ENCODE results near the gene A1BG. TPM values are rescaled to one million over a fixed set of nuclear protein-coding genes. Genes with fewer than 3 reads are reported as not detected.
A peak's percentile ranks its signal among the peaks of the same experiment; 100 is the strongest.

The A1BG gene
- total and polyA plus RNA-seq, 2 of the 13 experiments (the other 11 are each of a cell fraction or from before 2014, with no cell fraction given), result 14.7 to 41.4 TPM

GRCh38 chr19:58400916-58401839 lies 47.9 kb upstream of the A1BG start (continued):
- TF ChIP-seq GRHL1 (CRISPR knock-in tag; conservative IDR thresholded peaks at IDR 0.05) (no peak), ARID2 (CRISPR knock-in tag; IDR thresholded peaks at IDR 0.05; ENCODE audit: borderline replicate concordance) (peak; percentile 85), RARA (CRISPR knock-in tag; IDR thresholded peaks at IDR 0.05) (no peak), CHD4 (IDR thresholded peaks at IDR 0.05; ENCODE audit: borderline replicate concordance, low read length) (no peak), ZNF75D (CRISPR knock-in tag; IDR thresholded peaks at IDR 0.05; ENCODE audit: borderline replicate concordance) (no peak), MAFG (CRISPR knock-in tag; IDR thresholded peaks at IDR 0.05) (no peak), ZEB1 (IDR thresholded peaks at IDR 0.05; ENCODE audit: insufficient replicate concordance, low read depth) (no peak), TGIF2 (CRISPR knock-in tag; IDR thresholded peaks at IDR 0.05) (0 out of 2 replicates have a peak, but pooled peaks have one; percentile 29), MIXL1 (CRISPR knock-in tag; IDR thresholded peaks at IDR 0.05) (0 out of 2 replicates have a peak, but pooled peaks have one; percentile 48), ZNF879 (CRISPR knock-in tag; IDR thresholded peaks at IDR 0.05) (peak; percentile 68; the same call in 1 of the 2 replicates), HNRNPK (IDR thresholded peaks at IDR 0.05; ENCODE audit: low read depth, low read length, poor library complexity, severe bottlenecking) (no peak), ZNF10 (CRISPR knock-in tag; IDR thresholded peaks at IDR 0.05; ENCODE audit: borderline replicate concordance, low read depth) (no peak), ZBTB21 (CRISPR knock-in tag; IDR thresholded peaks at IDR 0.05) (no peak), SETDB1 (CRISPR knock-in tag; IDR thresholded peaks at IDR 0.05; ENCODE audit: borderline replicate concordance) (no peak), CCDC6 (CRISPR knock-in tag; IDR thresholded peaks at IDR 0.05) (no peak), ZNF598 (CRISPR knock-in tag; IDR thresholded peaks at IDR 0.05; ENCODE audit: borderline replicate concordance) (peak; percentile 81), AGO2 (optimal IDR thresholded peaks at IDR 0.05; ENCODE audit: low read depth, low read length) (peak; percentile 41)
- TF ChIP-seq, protein P1, sequence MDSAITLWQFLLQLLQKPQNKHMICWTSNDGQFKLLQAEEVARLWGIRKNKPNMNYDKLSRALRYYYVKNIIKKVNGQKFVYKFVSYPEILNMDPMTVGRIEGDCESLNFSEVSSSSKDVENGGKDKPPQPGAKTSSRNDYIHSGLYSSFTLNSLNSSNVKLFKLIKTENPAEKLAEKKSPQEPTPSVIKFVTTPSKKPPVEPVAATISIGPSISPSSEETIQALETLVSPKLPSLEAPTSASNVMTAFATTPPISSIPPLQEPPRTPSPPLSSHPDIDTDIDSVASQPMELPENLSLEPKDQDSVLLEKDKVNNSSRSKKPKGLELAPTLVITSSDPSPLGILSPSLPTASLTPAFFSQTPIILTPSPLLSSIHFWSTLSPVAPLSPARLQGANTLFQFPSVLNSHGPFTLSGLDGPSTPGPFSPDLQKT (CRISPR knock-in tag; IDR thresholded peaks at IDR 0.05; ENCODE audit: borderline replicate concordance), result no peak
- TF ChIP-seq, protein P2, sequence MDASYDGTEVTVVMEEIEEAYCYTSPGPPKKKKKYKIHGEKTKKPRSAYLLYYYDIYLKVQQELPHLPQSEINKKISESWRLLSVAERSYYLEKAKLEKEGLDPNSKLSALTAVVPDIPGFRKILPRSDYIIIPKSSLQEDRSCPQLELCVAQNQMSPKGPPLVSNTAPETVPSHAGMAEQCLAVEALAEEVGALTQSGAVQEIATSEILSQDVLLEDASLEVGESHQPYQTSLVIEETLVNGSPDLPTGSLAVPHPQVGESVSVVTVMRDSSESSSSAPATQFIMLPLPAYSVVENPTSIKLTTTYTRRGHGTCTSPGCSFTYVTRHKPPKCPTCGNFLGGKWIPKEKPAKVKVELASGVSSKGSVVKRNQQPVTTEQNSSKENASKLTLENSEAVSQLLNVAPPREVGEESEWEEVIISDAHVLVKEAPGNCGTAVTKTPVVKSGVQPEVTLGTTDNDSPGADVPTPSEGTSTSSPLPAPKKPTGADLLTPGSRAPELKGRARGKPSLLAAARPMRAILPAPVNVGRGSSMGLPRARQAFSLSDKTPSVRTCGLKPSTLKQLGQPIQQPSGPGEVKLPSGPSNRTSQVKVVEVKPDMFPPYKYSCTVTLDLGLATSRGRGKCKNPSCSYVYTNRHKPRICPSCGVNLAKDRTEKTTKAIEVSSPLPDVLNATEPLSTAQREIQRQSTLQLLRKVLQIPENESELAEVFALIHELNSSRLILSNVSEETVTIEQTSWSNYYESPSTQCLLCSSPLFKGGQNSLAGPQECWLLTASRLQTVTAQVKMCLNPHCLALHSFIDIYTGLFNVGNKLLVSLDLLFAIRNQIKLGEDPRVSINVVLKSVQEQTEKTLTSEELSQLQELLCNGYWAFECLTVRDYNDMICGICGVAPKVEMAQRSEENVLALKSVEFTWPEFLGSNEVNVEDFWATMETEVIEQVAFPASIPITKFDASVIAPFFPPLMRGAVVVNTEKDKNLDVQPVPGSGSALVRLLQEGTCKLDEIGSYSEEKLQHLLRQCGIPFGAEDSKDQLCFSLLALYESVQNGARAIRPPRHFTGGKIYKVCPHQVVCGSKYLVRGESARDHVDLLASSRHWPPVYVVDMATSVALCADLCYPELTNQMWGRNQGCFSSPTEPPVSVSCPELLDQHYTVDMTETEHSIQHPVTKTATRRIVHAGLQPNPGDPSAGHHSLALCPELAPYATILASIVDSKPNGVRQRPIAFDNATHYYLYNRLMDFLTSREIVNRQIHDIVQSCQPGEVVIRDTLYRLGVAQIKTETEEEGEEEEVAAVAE (CRISPR knock-in tag; IDR thresholded peaks at IDR 0.05; ENCODE audit: borderline replicate concordance), result peak; percentile 91
- TF ChIP-seq, protein P3, sequence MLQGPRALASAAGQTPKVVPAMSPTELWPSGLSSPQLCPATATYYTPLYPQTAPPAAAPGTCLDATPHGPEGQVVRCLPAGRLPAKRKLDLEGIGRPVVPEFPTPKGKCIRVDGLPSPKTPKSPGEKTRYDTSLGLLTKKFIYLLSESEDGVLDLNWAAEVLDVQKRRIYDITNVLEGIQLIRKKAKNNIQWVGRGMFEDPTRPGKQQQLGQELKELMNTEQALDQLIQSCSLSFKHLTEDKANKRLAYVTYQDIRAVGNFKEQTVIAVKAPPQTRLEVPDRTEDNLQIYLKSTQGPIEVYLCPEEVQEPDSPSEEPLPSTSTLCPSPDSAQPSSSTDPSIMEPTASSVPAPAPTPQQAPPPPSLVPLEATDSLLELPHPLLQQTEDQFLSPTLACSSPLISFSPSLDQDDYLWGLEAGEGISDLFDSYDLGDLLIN (CRISPR knock-in tag; IDR thresholded peaks at IDR 0.05; ENCODE audit: borderline replicate concordance), result no peak
